ENCODE results near the gene SPINK14. TPM values are rescaled to one million over a fixed set of nuclear protein-coding genes. Genes with fewer than 3 reads are reported as not detected.

The SPINK14 gene
- total RNA-seq, 1 donor from 2014 or later: not detected

- intact Hi-C loops (cut with DNase I): no loop called here
- DNase-seq (ENCODE audit: low spot score in 2 of 2): no peak
- no peaks in the 10 kb centered on the region for H3K27me3 ChIP-seq
- H3K4me3 ChIP-seq: no peak overlapping the region
- no peak for TF ChIP-seq CTCF (IDR thresholded peaks at IDR 0.05)
- H3K9me3 ChIP-seq: no peaks in the 10 kb centered on the region
- H3K27ac ChIP-seq: no peak overlapping the region
- H3K4me1 ChIP-seq: no peaks in the 10 kb centered on the region
- no peaks in the 10 kb centered on the region for H3K36me3 ChIP-seq
Observed at GRCh38 chr5:148224117-148224742, 55.9 kb downstream of the SPINK14 start.

Other genes starting within 250 kb of the SPINK14 start
- gene SPINK5, start 104.6 kb upstream of the SPINK14 start, total RNA-seq: not detected
- not detected for gene SPINK6, start 34.5 kb downstream of the SPINK14 start, total RNA-seq
- gene MARCOL, start 70.0 kb downstream of the SPINK14 start, total RNA-seq: not detected
- gene SPINK13, start 100.2 kb downstream of the SPINK14 start, total RNA-seq: not detected
- not detected for gene SPINK7, start 143.9 kb downstream of the SPINK14 start, total RNA-seq
- gene SPINK9, start 167.0 kb downstream of the SPINK14 start, total RNA-seq: not detected
- 12.1 TPM for gene FBXO38, start 215.4 kb downstream of the SPINK14 start, total RNA-seq